GM04504 (cell line): ENCODE results near the gene PABPC1L.
"Not testable (repeated sequence)": the region's sequence is repeated elsewhere in the genome, so short reads cannot be mapped to it uniquely, and the experiment has no call there.

Experiments
- DNase-seq: peaks from one replicate; pipeline ENCODE4 v3.0.0-alpha.2; 2012; ENCODE audit warnings: low read depth

PABPC1L gene

DNA sequence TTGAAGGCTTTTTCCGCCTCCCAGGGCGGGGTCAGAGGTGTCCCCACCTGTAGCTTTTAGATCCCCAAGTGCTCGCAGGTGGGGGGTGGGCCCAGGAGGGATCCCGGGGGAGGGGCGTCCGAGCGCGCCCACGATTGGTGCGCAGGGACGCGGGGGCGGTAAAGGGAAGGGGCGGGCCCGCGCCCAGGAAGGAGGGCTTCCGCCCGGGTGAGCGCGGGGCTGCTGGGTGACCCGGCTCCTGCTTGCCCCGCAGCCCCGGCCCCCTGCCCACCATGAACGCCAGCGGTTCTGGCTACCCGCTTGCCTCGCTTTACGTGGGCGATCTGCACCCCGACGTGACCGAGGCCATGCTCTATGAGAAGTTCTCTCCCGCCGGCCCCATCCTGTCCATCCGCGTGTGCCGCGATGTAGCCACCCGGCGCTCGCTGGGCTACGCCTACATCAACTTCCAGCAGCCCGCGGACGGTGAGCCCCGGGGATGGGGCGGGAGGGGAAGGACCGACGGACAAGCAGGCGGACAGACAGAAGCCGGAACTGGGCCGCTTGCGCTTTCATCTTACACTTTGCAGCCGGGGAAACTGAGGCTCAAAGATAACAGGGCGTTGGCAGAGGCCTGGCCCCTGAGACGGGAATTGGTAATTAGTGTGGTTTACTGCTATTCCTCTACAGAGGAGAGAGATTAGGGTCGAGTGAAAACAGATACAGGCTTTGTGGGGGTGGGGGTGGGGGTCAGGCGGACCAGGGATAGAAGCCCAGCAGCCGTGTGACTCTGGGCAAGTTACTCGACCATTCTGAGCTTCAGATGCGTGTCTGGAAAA lies at the start of gene PABPC1L:
TSS of gene PABPC1L (plus strand) at position 189 of the 818 bp plus-strand sequence. CDS start at position 273, 84 bp downstream.
- DNase-seq = no peak

DNA sequence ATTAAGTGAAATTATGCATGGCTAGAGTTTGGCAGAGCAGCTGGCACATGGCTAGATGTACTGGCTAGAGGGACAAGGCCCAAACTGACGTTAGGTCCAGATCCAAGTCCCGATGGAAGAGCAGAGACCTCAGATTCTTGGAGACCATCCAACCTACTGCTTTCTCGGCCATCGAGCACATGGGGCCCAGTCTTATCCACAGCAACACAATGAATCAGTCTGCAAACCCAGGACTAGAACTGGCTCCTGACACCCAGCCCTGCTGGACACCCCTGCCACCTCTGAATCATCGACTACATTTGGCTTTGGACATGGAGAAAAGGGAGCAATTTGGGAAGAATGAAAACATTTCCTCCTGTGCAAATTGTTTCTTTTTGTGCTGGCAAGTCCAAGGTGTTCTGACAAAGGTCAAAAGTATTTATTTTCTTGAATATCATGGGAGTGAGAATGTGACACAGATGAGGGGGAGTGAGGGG lies 48.3 kb upstream of the PABPC1L start:
- peak; percentile 84 for DNase-seq

- DNase-seq = no peak
Measured at GRCh38 chr20:44862286-44862685, 47.6 kb upstream of the PABPC1L start.

DNA sequence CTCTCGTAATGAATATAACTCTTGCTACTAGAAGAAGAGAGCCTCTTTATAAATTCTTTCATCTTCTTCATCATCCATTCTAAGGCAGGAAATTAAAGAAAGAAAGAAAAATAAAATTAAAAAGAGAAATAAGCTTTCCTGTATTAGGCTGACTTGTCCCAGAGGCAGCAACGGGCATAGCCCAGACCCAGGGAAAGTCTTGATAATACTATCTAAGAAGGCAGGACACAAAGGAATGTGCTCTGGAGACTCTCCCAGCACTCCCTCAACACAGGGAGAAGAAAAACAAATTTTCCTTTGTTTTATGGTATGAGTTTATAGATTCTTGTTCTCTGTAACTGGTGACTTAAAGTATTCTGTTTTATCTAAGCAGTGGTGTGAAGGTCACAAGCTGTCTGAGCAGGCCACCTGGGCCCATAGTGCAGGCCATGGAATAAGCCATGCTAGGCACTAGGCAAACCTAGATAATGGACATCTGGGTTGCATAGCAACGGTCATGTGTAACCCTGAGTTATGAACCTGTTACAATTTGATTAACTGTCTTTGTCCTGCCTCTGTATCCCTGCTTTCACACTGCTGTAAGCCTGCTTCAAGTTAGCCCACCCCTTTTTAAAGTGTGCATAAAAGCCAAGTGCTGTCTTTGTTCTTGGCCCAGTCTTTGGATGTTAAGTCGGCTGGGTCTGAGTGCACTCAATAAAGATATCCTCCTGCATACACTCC lies 46.3 kb upstream of the PABPC1L start:
- not testable (repeated sequence) for DNase-seq

DNA sequence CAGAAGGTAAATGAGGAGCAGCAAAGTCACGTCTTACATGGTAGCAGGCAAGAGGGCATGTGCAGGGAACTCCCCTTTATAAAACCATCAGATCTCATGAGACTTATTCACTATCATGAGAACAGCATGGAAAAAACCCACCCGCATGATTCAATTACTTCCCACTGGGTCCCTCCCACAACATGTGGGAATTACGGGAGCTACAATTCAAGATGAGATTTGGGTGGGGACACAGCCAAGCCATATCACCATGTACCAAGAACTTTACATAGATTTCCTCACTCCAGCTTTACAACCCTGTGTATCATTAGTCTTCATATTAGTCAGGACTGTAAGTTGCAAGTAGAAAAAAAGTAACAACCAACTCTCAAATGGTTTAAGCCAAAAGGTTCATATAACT lies 45.4 kb upstream of the PABPC1L start:
- not testable (repeated sequence) for DNase-seq

DNA sequence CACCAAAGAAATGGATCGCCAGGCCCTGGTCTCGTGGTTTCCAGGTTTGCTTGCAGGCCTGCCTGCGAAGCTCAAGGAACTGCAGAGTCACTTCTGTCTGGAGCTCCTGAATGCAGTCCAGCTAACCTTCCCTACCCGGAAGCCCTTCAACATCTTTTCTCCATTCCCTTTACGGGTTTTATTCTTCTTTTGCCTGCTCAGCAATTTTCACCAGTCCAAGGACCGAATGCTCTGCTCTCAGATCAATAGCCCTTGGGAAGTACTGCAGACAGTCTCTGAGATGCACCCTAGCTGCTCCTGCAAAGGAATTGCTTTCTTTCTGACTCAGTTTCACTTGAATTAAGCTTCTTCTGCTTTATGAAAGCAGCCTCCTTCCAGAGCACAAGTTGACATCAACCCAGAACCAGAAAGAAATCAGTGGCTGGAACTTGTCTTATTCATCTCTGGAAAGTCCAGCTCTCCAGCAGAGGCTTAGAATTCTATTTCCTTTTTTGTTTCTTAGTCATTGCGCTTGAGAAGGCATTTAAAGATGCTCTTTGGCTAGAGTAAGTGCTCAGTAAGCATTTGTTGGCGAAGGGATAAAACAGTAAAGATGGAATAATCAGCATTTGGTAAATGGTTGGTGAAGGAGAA lies 43.0 kb upstream of the PABPC1L start:
- DNase-seq = no peak

DNA sequence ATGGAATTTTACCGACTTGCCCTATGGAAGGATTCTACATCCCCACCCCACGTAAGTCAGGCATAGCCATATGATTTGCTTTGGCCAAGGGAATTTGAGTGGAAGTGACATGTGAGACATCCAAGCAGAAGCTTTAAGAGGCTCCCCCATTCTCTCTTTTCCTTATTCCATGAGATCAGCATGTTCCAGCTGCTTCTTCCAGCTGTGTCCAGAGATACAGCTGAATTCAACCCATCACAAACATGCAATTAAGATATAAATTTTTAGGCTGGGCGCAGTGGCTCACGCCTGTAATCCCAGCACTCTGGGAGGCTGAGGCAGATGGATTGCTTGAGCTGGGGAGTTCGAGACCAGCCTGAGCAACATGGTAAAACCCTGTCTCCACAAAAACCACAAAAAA lies 40.4 kb upstream of the PABPC1L start:
- DNase-seq = no peak

- DNase-seq = not testable (repeated sequence)
Measured at GRCh38 chr20:44882360-44882759, 27.5 kb upstream of the PABPC1L start.

GRCh38 chr20:44883214-44883902 lies 26.5 kb upstream of the PABPC1L start:
- no peak for DNase-seq

- no peak for DNase-seq
Measured at GRCh38 chr20:44884907-44885391, 24.9 kb upstream of the PABPC1L start.

- peak; percentile 95 for DNase-seq
Measured at GRCh38 chr20:44885392-44886265, 24.2 kb upstream of the PABPC1L start, which contains the start of gene YWHAB. Gene YWHAB (plus strand): TSS chr20:44885705. CDS start chr20:44901534, 15,829 bp downstream.

GRCh38 chr20:44886266-44886651 lies 23.6 kb upstream of the PABPC1L start:
- no peak for DNase-seq

DNA sequence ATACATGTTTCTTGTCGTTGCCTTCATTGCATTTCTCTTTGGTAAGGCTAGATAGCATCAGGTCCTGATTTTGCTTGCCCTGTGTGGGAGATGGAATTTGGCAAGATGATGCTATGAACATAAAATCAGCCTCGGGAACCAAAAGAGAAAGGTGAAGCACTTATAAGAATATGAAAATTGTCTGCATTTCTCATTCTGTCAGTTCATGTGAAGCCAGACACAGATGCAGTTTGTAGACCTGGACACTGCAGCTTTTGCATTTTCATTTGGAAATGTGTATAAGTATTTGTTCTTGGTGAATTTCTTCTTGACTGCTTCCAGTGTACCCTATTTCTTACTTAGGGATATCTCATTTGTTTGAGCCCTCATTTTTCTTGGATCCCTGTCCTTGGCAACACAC lies 23.0 kb upstream of the PABPC1L start:
- no peak for DNase-seq

- DNase-seq = no peak
Measured at GRCh38 chr20:44887466-44887865, 22.4 kb upstream of the PABPC1L start.

GRCh38 chr20:44888226-44889103 lies 21.4 kb upstream of the PABPC1L start:
- DNase-seq = no peak

DNA sequence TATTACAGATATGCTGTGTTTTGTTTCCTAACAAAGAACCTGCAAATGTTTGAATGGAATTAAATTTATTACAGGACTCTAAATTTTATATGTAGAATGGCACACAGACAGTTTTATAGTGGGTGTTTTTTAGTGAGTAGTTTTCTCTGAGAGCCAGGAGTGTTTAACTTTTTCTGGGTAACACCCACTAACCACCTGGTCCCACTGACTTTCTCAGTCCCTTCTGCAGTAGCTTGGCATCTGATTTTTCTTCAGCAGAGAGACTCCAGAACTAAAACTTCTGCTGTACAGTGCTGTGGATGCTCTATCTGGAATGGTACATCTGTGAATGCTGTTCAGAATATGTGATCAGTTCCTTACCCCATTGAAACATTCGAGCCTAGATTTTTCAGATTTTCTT lies 18.0 kb upstream of the PABPC1L start:
- DNase-seq = no peak

DNA sequence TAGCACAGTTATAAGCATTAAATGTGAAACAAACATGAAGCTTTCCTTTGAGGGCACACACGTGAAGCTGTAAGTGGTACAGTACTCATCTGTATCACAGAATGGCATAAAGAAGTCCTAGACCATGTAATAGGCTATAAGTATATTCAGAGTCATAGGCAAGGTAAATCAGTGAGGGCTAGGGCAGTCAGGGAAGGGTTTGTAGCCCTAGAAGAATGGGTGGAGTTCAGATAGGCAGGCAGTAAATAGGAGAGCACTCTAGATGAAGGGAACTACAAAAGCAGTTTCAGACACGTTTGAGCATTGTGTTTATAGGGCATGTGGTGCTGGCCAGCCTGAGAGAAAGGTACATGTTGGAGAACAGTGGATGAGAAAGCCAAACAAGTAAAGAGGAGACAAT lies 14.9 kb upstream of the PABPC1L start:
- DNase-seq = no peak

DNA sequence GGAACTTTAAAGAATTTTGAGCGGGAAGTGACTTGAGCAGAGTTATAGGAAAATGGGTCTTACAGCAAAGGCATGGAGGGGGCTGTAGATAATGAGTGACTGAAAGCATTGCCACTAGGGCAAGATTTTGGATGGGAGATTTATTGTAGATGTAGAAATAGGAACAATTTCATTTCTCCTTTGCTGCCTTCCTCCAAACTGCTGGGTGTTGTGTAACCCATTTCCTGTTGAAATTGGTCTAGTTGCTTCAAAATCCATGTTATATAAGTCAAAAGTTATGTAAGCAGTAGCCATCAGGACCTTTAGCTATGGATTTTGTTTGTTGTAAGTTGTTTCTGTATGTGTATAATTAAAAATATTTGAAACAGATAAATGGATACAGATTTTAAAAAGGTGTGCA lies 13.3 kb upstream of the PABPC1L start:
- DNase-seq = no peak

DNA sequence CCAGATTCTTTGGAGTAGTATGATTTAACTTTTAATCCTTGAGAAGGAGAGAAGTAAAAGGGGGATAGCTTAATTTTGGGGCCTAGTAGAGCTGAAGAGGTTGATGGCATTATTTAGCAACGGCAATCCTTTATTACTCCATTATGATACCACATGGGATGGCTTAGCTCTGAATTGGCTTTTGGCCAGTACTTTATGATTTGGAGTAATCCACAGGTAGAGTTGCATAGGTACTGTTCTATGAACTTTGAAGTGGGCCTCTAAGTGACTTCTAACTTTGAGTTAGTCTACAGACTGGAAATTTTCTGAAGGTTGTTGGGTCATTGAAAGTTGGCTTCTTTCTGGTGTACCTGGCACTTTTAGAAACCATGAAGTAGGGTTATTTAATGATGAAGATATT lies 12.7 kb upstream of the PABPC1L start:
- no peak for DNase-seq
